K562 (cell line): ENCODE data around the gene LPAR3. TPM values are rescaled to one million over a fixed set of nuclear protein-coding genes. Genes with fewer than 3 reads are reported as not detected.

Experiments used
- ATAC-seq: fragments of 200-7000 bp; cut with Tn5 transposase; 3 replicates; pipeline ENCODE4 v1.9.1; 2020; ENCODE audit warnings: moderate library complexity
- BruUV-seq: library from RNA; stranded (reverse); fragments of 400-500 nt; replicated peaks from 2 replicates; lab custom pipeline; 2021; lab: Mats Ljungman, UMichigan
- CTCF ChIA-PET: fragments of 300-600 bp; formaldehyde crosslinking; extraction: SDS; loops from one replicate; lab custom pipeline; 2021; ENCODE audit warnings: low intra/inter-chr PET ratio; lab: Yijun Ruan, JAX
- POLR2A ChIA-PET: fragments of 300-600, 350-650 bp; sonication (Branson Sonifier 250); formaldehyde crosslinking; extraction: SDS; loops from one replicate; lab custom pipeline; 2021; ENCODE audit warnings: antibody characterized with exemption, inconsistent platforms; lab: Yijun Ruan, JAX
- DNase-seq, 4 experiments: peaks; one replicate each; pipeline versions ENCODE4 v3.0.0 to v3.0.0-alpha.2; 2011 to 2018; ENCODE audit warnings: low spot score in 3 of 4, mixed read lengths in 3 of 4; ENCODE audit errors: extremely low read depth in 1 of 4
- FAIRE-seq: peaks from 2 replicates; lab custom pipeline; 2011; peaks lifted over from hg19 to GRCh38; lab: Jason Lieb, UNC
- H2AFZ ChIP-seq: 2 replicates; pipeline ENCODE4 v1.6.0; 2011; ENCODE audit warnings: low read depth, low read length, control low read depth, inconsistent platforms
- H3K27ac ChIP-seq: fragments of 200-600 bp; 3 replicates; pipeline ENCODE4 v1.8.0; 2011; ENCODE audit warnings: low read depth, mild to moderate bottlenecking, control low read depth, inconsistent platforms, low read length, moderate library complexity, mixed read lengths; ENCODE audit errors: extremely low read depth
- H3K27me3 ChIP-seq, 2 experiments: fragments of 300-600 bp in 1 of 2; 2 replicates in 1 of 2; 3 replicates in 1 of 2; pipeline versions ENCODE4 v1.6.0 to v1.8.0; 2011; ENCODE audit warnings: inconsistent platforms in 2 of 2, low read length in 2 of 2, mild to moderate bottlenecking in 1 of 2, mixed read lengths in 1 of 2, moderate library complexity in 1 of 2; ENCODE audit not compliant: control insufficient read depth in 2 of 2, insufficient read depth in 2 of 2
- H3K36me3 ChIP-seq: fragments of 300-600 bp; 3 replicates; pipeline ENCODE4 v1.8.0; 2011; ENCODE audit warnings: mild to moderate bottlenecking, low read length, inconsistent platforms; ENCODE audit not compliant: control insufficient read depth, insufficient read depth
- H3K4me1 ChIP-seq, 2 experiments: fragments of 200-600 bp in 1 of 2; replicated peaks in 1 of 2; 2 replicates in 1 of 2; 3 replicates in 1 of 2; pipeline versions ENCODE4 v1.5.1 to v1.8.0; 2011; ENCODE audit warnings: inconsistent platforms in 2 of 2, low read length in 2 of 2, mild to moderate bottlenecking in 1 of 2, mixed read lengths in 1 of 2, moderate library complexity in 1 of 2; ENCODE audit not compliant: control insufficient read depth in 2 of 2, insufficient read depth in 2 of 2
- H3K4me2 ChIP-seq: 2 replicates; pipeline ENCODE4 v1.6.1; 2011; ENCODE audit warnings: low read length, control low read depth, inconsistent platforms, mixed read lengths; ENCODE audit not compliant: insufficient read depth
- H3K4me3 ChIP-seq: fragments of 200-600 bp; sonication (generic), shearing (Covaris generic); 2 replicates; pipeline ENCODE4 v1.5.1; 2016; ENCODE audit warnings: control low read depth, inconsistent platforms
- H3K79me2 ChIP-seq: fragments of 200-600 bp; 3 replicates; pipeline ENCODE4 v1.8.0; 2011; ENCODE audit warnings: low read length, inconsistent platforms; ENCODE audit not compliant: control insufficient read depth, insufficient read depth
- H3K9ac ChIP-seq, 2 experiments: 2 replicates each; pipeline versions ENCODE4 v1.6.0 to v1.6.1; 2011; ENCODE audit warnings: low read depth in 2 of 2, low read length in 2 of 2, control low read depth in 1 of 2, inconsistent platforms in 1 of 2, mild to moderate bottlenecking in 1 of 2, mixed read lengths in 1 of 2; ENCODE audit not compliant: insufficient read depth in 1 of 2
- H3K9me1 ChIP-seq: one replicate; pipeline ENCODE4 v1.6.0; 2011; ENCODE audit warnings: inconsistent platforms, mild to moderate bottlenecking, low read length, moderate library complexity; ENCODE audit not compliant: control insufficient read depth, insufficient read depth
- H3K9me3 ChIP-seq: replicated peaks from 2 replicates; pipeline ENCODE4 v1.5.1; 2011; ENCODE audit warnings: low read depth, low read length, inconsistent platforms; ENCODE audit not compliant: control insufficient read depth, insufficient read depth
- H4K20me1 ChIP-seq: replicated peaks from 2 replicates; pipeline ENCODE4 v1.6.1; 2011; ENCODE audit warnings: low read length, inconsistent platforms, mixed read lengths; ENCODE audit not compliant: control insufficient read depth, insufficient read depth
- BHLHE40 ChIP-seq: IDR thresholded peaks from 2 replicates; pipeline ENCODE4 v1.6.1; 2011; ENCODE audit warnings: low read length, improper control_type of control experiment
- E2F3 ChIP-seq: fragments of 250-450 bp; sonication (Bioruptor Pico); IDR thresholded peaks from 2 replicates; pipeline ENCODE4 v1.4.0; 2020; ENCODE audit warnings: mild to moderate bottlenecking
- FOXJ2 ChIP-seq: fragments of 200-800 bp; sonication (Bioruptor generic); IDR thresholded peaks from 2 replicates; pipeline ENCODE4 v1.6.1; 2016; ENCODE audit warnings: missing genetic modification characterization, missing compliant biosample characterization
- HNRNPL ChIP-seq: fragments of 200-400 bp; formaldehyde crosslinking; IDR thresholded peaks from 2 replicates; pipeline ENCODE4 v1.6.1; 2017; ENCODE audit warnings: low read depth, mild to moderate bottlenecking, low read length
- LEF1 ChIP-seq: fragments of 450-650 bp; IDR thresholded peaks from 2 replicates; pipeline ENCODE4 v1.6.1; 2016; ENCODE audit warnings: mild to moderate bottlenecking
- PRPF4 ChIP-seq: fragments of 200-400 bp; formaldehyde crosslinking; IDR thresholded peaks from one replicate; pipeline ENCODE4 v1.6.1; 2017; ENCODE audit warnings: low read length, low read depth, mild to moderate bottlenecking; ENCODE audit not compliant: insufficient read depth, poor library complexity, severe bottlenecking
- RFX1 ChIP-seq: fragments of 450-650 bp; IDR thresholded peaks from 2 replicates; pipeline ENCODE4 v1.6.1; 2016; ENCODE audit warnings: mild to moderate bottlenecking, moderate library complexity
- RREB1 ChIP-seq: fragments of 250-450 bp; sonication (Bioruptor Pico); IDR thresholded peaks from 2 replicates; pipeline ENCODE4 v1.4.0; 2020
- TEAD4 ChIP-seq, 2 experiments: sonication (generic) in 1 of 2; formaldehyde crosslinking in 1 of 2; IDR thresholded peaks; 2 replicates each; pipeline versions ENCODE4 v1.6.1 to v1.8.0; 2012 to 2022; ENCODE audit warnings: borderline replicate concordance in 1 of 2, inconsistent platforms in 1 of 2, low read length in 1 of 2, mild to moderate bottlenecking in 1 of 2, missing genetic modification reagents in 1 of 2
- ZNF57 ChIP-seq: fragments of 450-650 bp; formaldehyde crosslinking; IDR thresholded peaks from 2 replicates; pipeline ENCODE4 v1.4.0; 2020; ENCODE audit warnings: mild to moderate bottlenecking, moderate library complexity
- ZNF644 ChIP-seq: fragments of 200-800 bp; sonication (Bioruptor generic); IDR thresholded peaks from 2 replicates; pipeline ENCODE4 v1.6.1; 2016; ENCODE audit warnings: low read depth, missing genetic modification characterization, missing compliant biosample characterization
- ZZZ3 ChIP-seq: fragments of 450-650 bp; IDR thresholded peaks from 2 replicates; pipeline ENCODE4 v1.6.1; 2016; ENCODE audit warnings: antibody characterized with exemption, mild to moderate bottlenecking, moderate library complexity
- WGBS: fragments of 100-300 bp; shearing (Covaris generic); methylation state at CpG from one replicate; pipeline ENCODE4 v1.1.6; 2016; ENCODE audit warnings: low coverage, mixed read lengths; ENCODE audit not compliant: insufficient coverage; ENCODE audit errors: missing lambda C conversion rate; 5-methylcytosine and 5-hydroxymethylcytosine counted together
- in situ Hi-C: fragments of 300-500 bp; cut with MboI; formaldehyde crosslinking; loops from 4 replicates; pipeline ENCODE4 v1.15.0; 2018; ENCODE audit warnings: inconsistent platforms, mixed read lengths
- intact Hi-C: fragments of 100-400 bp; cut with micrococcal nuclease; formaldehyde crosslinking; loops from 2 replicates; pipeline ENCODE4 v1.14.2; 2022
- polyA plus RNA-seq, 8 experiments: library from polyadenylated mRNA; depleted of rRNA in 4 of 8; stranded (reverse) in 5 of 8; unstranded in 3 of 8; fragments of >200 nt; fragmentation: Nextera tagmentation in 2 of 8; fragmentation: Illumina TruSeq in 1 of 8; extraction: Ambion mirVana in 2 of 8; extraction: Trizol in 1 of 8; gene quantifications; 2 replicates each; pipeline versions ENCODE4 v1.2.1 to v1.2.3, GENCODE V29; 2011 to 2014; ENCODE audit warnings: inconsistent platforms in 1 of 8, missing spikeins in 1 of 8
- total RNA-seq, 7 experiments: library from RNA; depleted of rRNA in 6 of 7; stranded (reverse); fragments of >200 nt in 6 of 7; fragmentation: Illumina TruSeq in 2 of 7; extraction: Trizol in 2 of 7; gene quantifications; 2 replicates each; pipeline versions ENCODE4 v1.2.1 to v1.2.3, GENCODE V29; 2011 to 2021; ENCODE audit warnings: low replicate concordance in 1 of 7

The LPAR3 gene
- total and polyA plus RNA-seq, 9 of the 15 experiments (the other 6 are each of a cell fraction or from before 2014, with no cell fraction given): 0.11 TPM; not detected in 8

GRCh38 chr1:84889437-84889836, 3.6 kb downstream of the LPAR3 start:
- POLR2A ChIA-PET: interaction anchor here (0.6 kb wide), 1 partner anchor 16 kb away, joined by 4 read pairs; no protein-coding TSS in a partner anchor
- ATAC-seq: no peak
- WGBS: 0% methylated on average over 4 of the region's 5 CpGs

More at GRCh38 chr1:84889437-84889836, 3.6 kb downstream of the LPAR3 start:
- Histone ChIP-seq H3K27ac (no peak overlapping the region), H3K4me3 (no peak overlapping the region), H3K27me3 (peaks cover 7 to 16% of the 10 kb centered on the region in 2 experiments; a peak in 4 of 5 replicates), H3K9me1 (peaks cover 4% of the 10 kb centered on the region), H3K36me3 (no peaks in the 10 kb centered on the region), H3K4me1 (peaks cover 0 to 9% of the 10 kb centered on the region in 2 experiments; a peak in 1 of 5 replicates), H4K20me1 (no peaks in the 10 kb centered on the region), H3K9me3 (no peaks in the 10 kb centered on the region), H3K4me2 (no peak overlapping the region), H3K79me2 (no peaks in the 10 kb centered on the region), H3K9ac (no peak overlapping the region), H2AFZ (no peak overlapping the region)
- no peak for DNase-seq
- BruUV-seq: no TSS peak
- TF ChIP-seq E2F3 (CRISPR knock-in tag) (no peak), FOXJ2 (tag) (no peak), RREB1 (CRISPR knock-in tag) (no peak), TEAD4 (IDR thresholded peaks at IDR 0.05; ENCODE audit: low read length) (no peak), TEAD4 (CRISPR knock-in tag; IDR thresholded peaks at IDR 0.05; ENCODE audit: borderline replicate concordance) (no peak), HNRNPL (no peak), BHLHE40 (no peak), RFX1 (no peak), ZNF644 (tag) (no peak), LEF1 (no peak), ZNF57 (no peak), ZZZ3 (no peak), PRPF4 (no peak)
- FAIRE-seq: no peak
- in situ Hi-C loops (no loop called here), intact Hi-C loops (no loop called here)
- CTCF ChIA-PET: no interaction called here
